ENCODE measurements around the gene MRNIP.

MRNIP gene

GRCh38 chr5:179893958-179894895 is 35.6 kb upstream of the MRNIP start:
- TF ChIP-seq CTCF (conservative IDR thresholded peaks at IDR 0.05; ENCODE audit: low read depth, low read length), result no peak
- H3K4me3 ChIP-seq (ENCODE audit: low read depth, low read length), result no peak overlapping the region
- no peak for DNase-seq (ENCODE audit: low read depth)

- TF ChIP-seq CTCF (conservative IDR thresholded peaks at IDR 0.05; ENCODE audit: low read depth, low read length), result no peak
- no peak overlapping the region for H3K4me3 ChIP-seq (ENCODE audit: low read depth, low read length)
- no peak for DNase-seq (ENCODE audit: low read depth)
Observed at GRCh38 chr5:179893076-179893957, 34.7 kb upstream of the MRNIP start.

GRCh38 chr5:179892255-179892654 is 33.6 kb upstream of the MRNIP start:
- peak; percentile 10 for TF ChIP-seq CTCF (conservative IDR thresholded peaks at IDR 0.05; ENCODE audit: low read depth, low read length)
- DNase-seq (ENCODE audit: low read depth), result no peak

GRCh38 chr5:179890751-179891682 is 32.4 kb upstream of the MRNIP start:
- no peak overlapping the region for H3K4me3 ChIP-seq (ENCODE audit: low read depth, low read length)
- TF ChIP-seq CTCF (conservative IDR thresholded peaks at IDR 0.05; ENCODE audit: low read depth, low read length), result no peak
- DNase-seq (ENCODE audit: low read depth), result no peak

More at GRCh38 chr5:179892255-179892654, 33.6 kb upstream of the MRNIP start:
- H3K4me3 ChIP-seq (ENCODE audit: low read depth, low read length), result no peak overlapping the region

GRCh38 chr5:179889885-179890284 is 31.3 kb upstream of the MRNIP start:
- no peak overlapping the region for H3K4me3 ChIP-seq (ENCODE audit: low read depth, low read length)
- DNase-seq (ENCODE audit: low read depth), result no peak
- no peak for TF ChIP-seq CTCF (conservative IDR thresholded peaks at IDR 0.05; ENCODE audit: low read depth, low read length)

- TF ChIP-seq CTCF (conservative IDR thresholded peaks at IDR 0.05; ENCODE audit: low read depth, low read length), result no peak
Observed at GRCh38 chr5:179887802-179888201, 29.2 kb upstream of the MRNIP start.

More at GRCh38 chr5:179887802-179888201, 29.2 kb upstream of the MRNIP start:
- no peak for DNase-seq (ENCODE audit: low read depth)
- no peak overlapping the region for H3K4me3 ChIP-seq (ENCODE audit: low read depth, low read length)
